Astrocyte (in vitro differentiated cells and primary cell): Measurements from ENCODE around the gene STRADB. TPM values are rescaled to one million over a fixed set of nuclear protein-coding genes. Genes with fewer than 3 reads are reported as not detected.
A peak's percentile ranks its signal among the peaks of the same experiment; 100 is the strongest.

Experiments used
- DNase-seq: peaks from one replicate; pipeline ENCODE4 v3.0.0-alpha.2; 2010; ENCODE audit warnings: low read depth
- FAIRE-seq: peaks from 2 replicates; lab custom pipeline; 2011; peaks lifted over from hg19 to GRCh38; lab: Jason Lieb, UNC
- H2AFZ ChIP-seq: 2 replicates; pipeline ENCODE4 v1.6.0; 2012; ENCODE audit warnings: low read depth, low read length, inconsistent platforms
- H3K27ac ChIP-seq: 2 replicates; pipeline ENCODE4 v1.5.1; 2011; ENCODE audit warnings: low read depth, low read length, inconsistent platforms
- H3K27me3 ChIP-seq: 2 replicates; pipeline ENCODE4 v1.6.0; 2011; ENCODE audit warnings: low read length, inconsistent platforms; ENCODE audit not compliant: insufficient read depth
- H3K36me3 ChIP-seq: 2 replicates; pipeline ENCODE4 v1.5.1; 2011; ENCODE audit warnings: low read length, inconsistent platforms; ENCODE audit not compliant: insufficient read depth
- H3K4me1 ChIP-seq: 2 replicates; pipeline ENCODE4 v1.5.1; 2011; ENCODE audit warnings: low read length, inconsistent platforms; ENCODE audit not compliant: insufficient read depth
- H3K4me2 ChIP-seq: 2 replicates; pipeline ENCODE4 v1.6.0; 2012; ENCODE audit warnings: low read length, inconsistent platforms
- H3K4me3 ChIP-seq: 2 replicates; pipeline ENCODE4 v1.5.1; 2011; ENCODE audit warnings: low read depth, mild to moderate bottlenecking, low read length, inconsistent platforms; ENCODE audit not compliant: insufficient read depth
- H3K79me2 ChIP-seq: 2 replicates; pipeline ENCODE4 v1.6.0; 2012; ENCODE audit warnings: mild to moderate bottlenecking, low read length, inconsistent platforms; ENCODE audit not compliant: insufficient read depth
- H3K9ac ChIP-seq: 2 replicates; pipeline ENCODE4 v1.6.0; 2012; ENCODE audit warnings: mild to moderate bottlenecking, low read length, inconsistent platforms
- H3K9me3 ChIP-seq: 2 replicates; pipeline ENCODE4 v1.5.1; 2012; ENCODE audit warnings: low read depth, mild to moderate bottlenecking, low read length, inconsistent platforms; ENCODE audit not compliant: insufficient read depth
- H4K20me1 ChIP-seq: 2 replicates; pipeline ENCODE4 v1.6.0; 2012; ENCODE audit warnings: low read length, inconsistent platforms; ENCODE audit not compliant: insufficient read depth
- H3K27ac Mint-ChIP-seq: one replicate; pipeline ENCODE4 v1.8.0; 2021; ENCODE audit warnings: mild to moderate bottlenecking, mixed read lengths; ENCODE audit not compliant: unreplicated experiment
- H3K27me3 Mint-ChIP-seq: one replicate; pipeline ENCODE4 v1.8.0; 2021; ENCODE audit warnings: low read depth, mixed read lengths; ENCODE audit not compliant: unreplicated experiment
- H3K36me3 Mint-ChIP-seq: one replicate; pipeline ENCODE4 v1.8.0; 2021; ENCODE audit warnings: low read depth, mixed read lengths; ENCODE audit not compliant: unreplicated experiment
- H3K4me1 Mint-ChIP-seq: one replicate; pipeline ENCODE4 v1.8.0; 2021; ENCODE audit warnings: low read depth, mixed read lengths; ENCODE audit not compliant: unreplicated experiment
- H3K4me3 Mint-ChIP-seq: one replicate; pipeline ENCODE4 v1.8.0; 2021; ENCODE audit warnings: mild to moderate bottlenecking, moderate library complexity, mixed read lengths; ENCODE audit not compliant: unreplicated experiment
- H3K9me3 Mint-ChIP-seq: one replicate; pipeline ENCODE4 v1.8.0; 2021; ENCODE audit warnings: mild to moderate bottlenecking, mixed read lengths; ENCODE audit not compliant: unreplicated experiment
- CTCF ChIP-seq: IDR thresholded peaks from 2 replicates; pipeline ENCODE4 v1.5.1; 2011; ENCODE audit warnings: low read depth, mild to moderate bottlenecking, inconsistent platforms, low read length, moderate library complexity; ENCODE audit not compliant: insufficient read depth
- EZH2 ChIP-seq: IDR thresholded peaks from 2 replicates; pipeline ENCODE4 v1.6.1; 2012; ENCODE audit warnings: mild to moderate bottlenecking, low read length, inconsistent platforms; ENCODE audit not compliant: insufficient read depth
- total RNA-seq: library from RNA; stranded (reverse); gene quantifications from 2 replicates; pipeline ENCODE4 v1.2.1, GENCODE V29; 2021

STRADB gene
- total RNA-seq, 1 donor from 2014 or later: 40.5 TPM

DNA sequence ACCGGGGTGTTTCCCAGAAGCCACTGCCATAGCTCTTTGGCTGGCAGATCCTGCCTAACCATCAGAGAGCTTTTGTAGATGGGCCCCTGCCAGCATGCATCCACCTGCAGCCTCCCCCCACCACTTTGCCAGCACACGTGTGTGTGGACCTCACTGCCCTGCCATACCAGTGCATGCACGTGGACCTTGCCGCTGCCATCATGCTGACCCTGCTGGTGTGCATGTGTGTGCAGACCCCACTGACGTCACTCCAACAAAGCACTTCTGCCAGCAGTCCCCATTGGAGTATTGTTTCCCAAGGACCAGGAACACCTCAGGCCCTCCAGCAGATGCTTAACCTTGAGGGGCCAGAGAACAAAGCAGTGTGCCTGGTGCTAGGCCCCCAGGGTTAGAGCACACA is 71.4 kb downstream of the STRADB start:
- H4K20me1 ChIP-seq: no peaks in the 10 kb centered on the region
- no peaks in the 10 kb centered on the region for H3K4me1 ChIP-seq
- no peak overlapping the region for H3K4me3 Mint-ChIP-seq
- TF ChIP-seq EZH2 (no peak), CTCF (no peak)
- H3K27ac Mint-ChIP-seq: no peak overlapping the region
- H3K4me3 ChIP-seq: no peak overlapping the region
- DNase-seq (no peak), FAIRE-seq (no peak)
- H3K27me3 Mint-ChIP-seq: no peaks in the 10 kb centered on the region
- no peak overlapping the region for H3K9ac ChIP-seq
- H3K4me1 Mint-ChIP-seq: peaks cover 21% of the 10 kb centered on the region
- H3K27me3 ChIP-seq: no peaks in the 10 kb centered on the region
- H3K36me3 Mint-ChIP-seq: peaks cover 16% of the 10 kb centered on the region
- no peaks in the 10 kb centered on the region for H3K36me3 ChIP-seq
- no peaks in the 10 kb centered on the region for H3K79me2 ChIP-seq
- H3K9me3 Mint-ChIP-seq: peaks cover 48% of the 10 kb centered on the region
- H3K9me3 ChIP-seq: peaks cover 7% of the 10 kb centered on the region
- no peak overlapping the region for H3K4me2 ChIP-seq
- no peak overlapping the region for H2AFZ ChIP-seq
- H3K27ac ChIP-seq: no peak overlapping the region

GRCh38 chr2:201523506-201523905 is 72.0 kb downstream of the STRADB start:
- Histone ChIP-seq H3K4me3 (no peak overlapping the region), H3K4me1 (no peaks in the 10 kb centered on the region), H3K4me2 (no peak overlapping the region), H3K36me3 (no peaks in the 10 kb centered on the region), H4K20me1 (no peaks in the 10 kb centered on the region), H3K27ac (no peak overlapping the region), H3K79me2 (no peaks in the 10 kb centered on the region), H3K9ac (no peak overlapping the region), H2AFZ (no peak overlapping the region), H3K27me3 (no peaks in the 10 kb centered on the region), H3K9me3 (peaks cover 7% of the 10 kb centered on the region)
- FAIRE-seq (peak; percentile 52), DNase-seq (peak; percentile 16)
- Mint-ChIP-seq H3K36me3 (peaks cover 16% of the 10 kb centered on the region), H3K4me1 (peaks cover 21% of the 10 kb centered on the region), H3K27me3 (no peaks in the 10 kb centered on the region), H3K4me3 (no peak overlapping the region), H3K9me3 (peaks cover 48% of the 10 kb centered on the region), H3K27ac (no peak overlapping the region)
- no peak for TF ChIP-seq EZH2
- no peak for TF ChIP-seq CTCF

Other genes with a start within 250 kb of the STRADB start
- gene CASP8, start 191.2 kb upstream of the STRADB start, total RNA-seq: 14.4 and 16.4 TPM in 2 replicates
- 1.7 and 2.2 TPM in 2 replicates for gene FLACC1, start 94.4 kb upstream of the STRADB start, total RNA-seq
- gene TRAK2, start 282 bp upstream of the STRADB start, total RNA-seq: 38.8 and 39.1 TPM in 2 replicates
- 35.2 and 37.7 TPM in 2 replicates for gene TMEM237, start 191.8 kb downstream of the STRADB start, total RNA-seq
- 1.0 and 2.9 TPM in 2 replicates for gene MPP4, start 246.9 kb downstream of the STRADB start, total RNA-seq